ENCODE measurements around the gene KLF1. TPM values are rescaled to one million over a fixed set of nuclear protein-coding genes. Genes with fewer than 3 reads are reported as not detected.

The KLF1 gene
- total RNA-seq, 1 donor from 2014 or later: not detected

DNA sequence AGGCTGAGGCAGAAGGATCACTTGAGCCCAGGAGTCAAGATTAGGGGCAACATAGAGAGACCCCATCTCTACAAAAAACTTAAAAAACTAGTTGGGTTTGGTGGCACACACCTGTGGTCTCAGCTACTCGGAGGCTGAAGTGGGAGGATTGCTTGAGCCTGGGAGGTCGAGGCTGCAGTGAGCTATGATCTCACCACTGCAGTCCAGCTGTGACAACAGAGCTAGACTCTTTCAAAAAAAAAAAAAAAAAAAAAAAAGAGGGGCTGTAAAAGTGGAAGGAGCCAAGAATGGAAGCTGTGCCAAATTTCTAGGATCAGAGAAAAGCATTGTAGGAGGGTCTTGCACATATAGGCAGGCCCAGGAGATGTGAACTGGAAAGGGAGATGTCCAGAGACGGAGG, 15.3 kb downstream of the KLF1 start:
- H3K27ac Mint-ChIP-seq (ENCODE audit: unreplicated experiment): no peak overlapping the region
- no peak overlapping the region for H3K4me3 Mint-ChIP-seq (ENCODE audit: unreplicated experiment)
- no peak for DNase-seq (ENCODE audit: low read depth)

DNA sequence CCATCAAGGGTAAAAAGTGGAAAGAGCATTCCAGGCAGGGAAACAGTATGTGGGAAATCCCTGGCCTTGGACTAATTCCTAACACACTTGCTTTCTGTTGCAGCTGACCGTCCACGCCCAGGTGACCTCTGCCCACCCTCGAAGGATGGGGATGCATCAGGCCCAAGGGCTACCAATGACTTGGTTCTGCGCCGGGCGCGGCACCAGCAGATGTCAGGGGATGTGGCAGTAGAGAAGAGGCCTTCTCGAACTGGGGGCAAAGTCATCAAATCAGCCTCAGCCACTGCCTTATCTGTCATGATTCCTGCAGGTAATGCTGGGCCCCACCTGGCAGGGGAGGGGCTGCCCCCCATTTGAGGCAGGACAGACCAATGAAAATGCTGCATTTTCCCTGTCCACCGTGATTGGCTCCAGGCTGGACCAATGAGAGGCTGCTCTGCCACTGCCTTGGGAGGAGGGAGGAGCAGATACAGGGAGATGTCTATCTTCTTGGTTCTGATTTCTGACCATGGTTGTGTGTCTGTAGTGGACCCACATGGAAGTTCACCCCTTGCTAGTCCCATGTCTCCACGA, 18.4 kb downstream of the KLF1 start:
- Histone ChIP-seq H3K4me1 (ENCODE audit: insufficient read depth, low read length) (peaks cover 3% of the 10 kb centered on the region), H2AFZ (ENCODE audit: low read depth, low read length) (no peak overlapping the region), H4K20me1 (ENCODE audit: insufficient read depth, low read length) (no peaks in the 10 kb centered on the region), H3K27ac (ENCODE audit: low read depth, low read length) (no peak overlapping the region), H3K9me3 (ENCODE audit: insufficient read depth, low read depth, low read length) (no peaks in the 10 kb centered on the region), H3K9ac (ENCODE audit: low read length) (no peak overlapping the region), H3K27me3 (ENCODE audit: insufficient read depth, low read length) (peaks cover under 1% of the 10 kb centered on the region), H3K79me2 (ENCODE audit: insufficient read depth, low read length) (no peaks in the 10 kb centered on the region), H3K4me3 (ENCODE audit: insufficient read depth, low read depth, low read length) (no peak overlapping the region), H3K36me3 (ENCODE audit: insufficient read depth, low read length) (no peaks in the 10 kb centered on the region), H3K4me2 (ENCODE audit: low read length) (no peak overlapping the region)
- FAIRE-seq (no peak), DNase-seq (ENCODE audit: low read depth) (no peak)
- Mint-ChIP-seq H3K9me3 (ENCODE audit: unreplicated experiment) (peaks cover 5% of the 10 kb centered on the region), H3K36me3 (ENCODE audit: low read depth, unreplicated experiment) (peaks cover 22% of the 10 kb centered on the region), H3K27ac (ENCODE audit: unreplicated experiment) (no peak overlapping the region), H3K4me1 (ENCODE audit: low read depth, unreplicated experiment) (no peaks in the 10 kb centered on the region), H3K27me3 (ENCODE audit: low read depth, unreplicated experiment) (peaks cover under 1% of the 10 kb centered on the region), H3K4me3 (ENCODE audit: unreplicated experiment) (no peak overlapping the region)
- TF ChIP-seq, protein P1, sequence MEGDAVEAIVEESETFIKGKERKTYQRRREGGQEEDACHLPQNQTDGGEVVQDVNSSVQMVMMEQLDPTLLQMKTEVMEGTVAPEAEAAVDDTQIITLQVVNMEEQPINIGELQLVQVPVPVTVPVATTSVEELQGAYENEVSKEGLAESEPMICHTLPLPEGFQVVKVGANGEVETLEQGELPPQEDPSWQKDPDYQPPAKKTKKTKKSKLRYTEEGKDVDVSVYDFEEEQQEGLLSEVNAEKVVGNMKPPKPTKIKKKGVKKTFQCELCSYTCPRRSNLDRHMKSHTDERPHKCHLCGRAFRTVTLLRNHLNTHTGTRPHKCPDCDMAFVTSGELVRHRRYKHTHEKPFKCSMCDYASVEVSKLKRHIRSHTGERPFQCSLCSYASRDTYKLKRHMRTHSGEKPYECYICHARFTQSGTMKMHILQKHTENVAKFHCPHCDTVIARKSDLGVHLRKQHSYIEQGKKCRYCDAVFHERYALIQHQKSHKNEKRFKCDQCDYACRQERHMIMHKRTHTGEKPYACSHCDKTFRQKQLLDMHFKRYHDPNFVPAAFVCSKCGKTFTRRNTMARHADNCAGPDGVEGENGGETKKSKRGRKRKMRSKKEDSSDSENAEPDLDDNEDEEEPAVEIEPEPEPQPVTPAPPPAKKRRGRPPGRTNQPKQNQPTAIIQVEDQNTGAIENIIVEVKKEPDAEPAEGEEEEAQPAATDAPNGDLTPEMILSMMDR (IDR thresholded peaks at IDR 0.05; ENCODE audit: insufficient read depth, low read depth, low read length): no peak
- TF ChIP-seq EZH2 (IDR thresholded peaks at IDR 0.05; ENCODE audit: insufficient read depth, low read length): no peak

More for the DNA sequence above, 15.3 kb downstream of the KLF1 start:
- Histone ChIP-seq H3K79me2 (ENCODE audit: insufficient read depth, low read length) (no peaks in the 10 kb centered on the region), H3K4me2 (ENCODE audit: low read length) (no peak overlapping the region), H3K9me3 (ENCODE audit: insufficient read depth, low read depth, low read length) (no peaks in the 10 kb centered on the region), H3K9ac (ENCODE audit: low read length) (no peak overlapping the region), H3K36me3 (ENCODE audit: insufficient read depth, low read length) (no peaks in the 10 kb centered on the region), H3K27me3 (ENCODE audit: insufficient read depth, low read length) (no peaks in the 10 kb centered on the region), H3K27ac (ENCODE audit: low read depth, low read length) (no peak overlapping the region), H3K4me3 (ENCODE audit: insufficient read depth, low read depth, low read length) (no peak overlapping the region), H2AFZ (ENCODE audit: low read depth, low read length) (no peak overlapping the region), H3K4me1 (ENCODE audit: insufficient read depth, low read length) (peaks cover 3% of the 10 kb centered on the region), H4K20me1 (ENCODE audit: insufficient read depth, low read length) (no peaks in the 10 kb centered on the region)
- Mint-ChIP-seq H3K9me3 (ENCODE audit: unreplicated experiment) (peaks cover 5% of the 10 kb centered on the region), H3K27me3 (ENCODE audit: low read depth, unreplicated experiment) (no peaks in the 10 kb centered on the region), H3K4me1 (ENCODE audit: low read depth, unreplicated experiment) (no peaks in the 10 kb centered on the region), H3K36me3 (ENCODE audit: low read depth, unreplicated experiment) (peaks cover 21% of the 10 kb centered on the region)
- no peak for FAIRE-seq
- no peak for TF ChIP-seq EZH2 (IDR thresholded peaks at IDR 0.05; ENCODE audit: insufficient read depth, low read length)
- TF ChIP-seq, protein P1 (IDR thresholded peaks at IDR 0.05; ENCODE audit: insufficient read depth, low read depth, low read length): no peak
